ENCODE data around the gene FNBP1L.

FNBP1L gene

GRCh38 chr1:93436496-93436895 is 11.4 kb upstream of the FNBP1L start:
- DNase-seq (ENCODE audit: insufficient read length, low spot score) = no peak
- no peak for TF ChIP-seq POLR2A (IDR thresholded peaks at IDR 0.05; ENCODE audit: low read depth, low read length)
- FAIRE-seq = no peak

- DNase-seq (ENCODE audit: insufficient read length, low spot score) (no peak), FAIRE-seq (peak; percentile 60)
- no peak for TF ChIP-seq POLR2A (IDR thresholded peaks at IDR 0.05; ENCODE audit: low read depth, low read length)
These were observed 9.8 kb upstream of the FNBP1L start for GRCh38 chr1:93437976-93438605.

DNA sequence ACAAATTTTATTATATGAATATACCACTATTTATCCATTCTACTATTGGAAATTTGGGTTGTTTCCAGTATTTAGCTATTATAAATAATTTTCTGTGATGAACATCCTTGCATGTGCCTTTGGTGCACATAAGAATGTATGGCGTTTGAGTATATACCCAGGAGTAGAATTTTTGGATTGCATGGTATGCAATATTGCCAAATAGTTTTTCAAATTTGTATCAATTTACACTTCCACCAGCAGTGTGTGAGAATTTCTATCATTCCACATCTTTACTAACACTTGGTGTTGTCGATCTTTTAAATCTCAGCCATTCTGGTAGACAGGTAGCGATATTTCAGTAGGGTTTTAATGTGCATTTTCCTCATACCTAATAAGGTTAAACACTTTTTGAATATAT is 9.2 kb upstream of the FNBP1L start:
- FAIRE-seq (no peak), DNase-seq (ENCODE audit: insufficient read length, low spot score) (no peak)
- TF ChIP-seq POLR2A (IDR thresholded peaks at IDR 0.05; ENCODE audit: low read depth, low read length) = no peak

GRCh38 chr1:93440272-93440671 is 7.6 kb upstream of the FNBP1L start:
- no peak for TF ChIP-seq POLR2A (IDR thresholded peaks at IDR 0.05; ENCODE audit: low read depth, low read length)
- FAIRE-seq (no peak), DNase-seq (ENCODE audit: insufficient read length, low spot score) (no peak)

- DNase-seq (ENCODE audit: insufficient read length, low spot score) (no peak), FAIRE-seq (no peak)
- no peak for TF ChIP-seq POLR2A (IDR thresholded peaks at IDR 0.05; ENCODE audit: low read depth, low read length)
These were observed 7.2 kb upstream of the FNBP1L start for GRCh38 chr1:93440706-93441105.

- DNase-seq (ENCODE audit: insufficient read length, low spot score) (no peak), FAIRE-seq (no peak)
- TF ChIP-seq POLR2A (IDR thresholded peaks at IDR 0.05; ENCODE audit: low read depth, low read length) = no peak
These were observed 6.3 kb upstream of the FNBP1L start for GRCh38 chr1:93441589-93441988.

- DNase-seq (ENCODE audit: insufficient read length, low spot score) (no peak), FAIRE-seq (no peak)
- TF ChIP-seq POLR2A (IDR thresholded peaks at IDR 0.05; ENCODE audit: low read depth, low read length) = no peak
These were observed 5.8 kb upstream of the FNBP1L start for GRCh38 chr1:93442008-93442666.

DNA sequence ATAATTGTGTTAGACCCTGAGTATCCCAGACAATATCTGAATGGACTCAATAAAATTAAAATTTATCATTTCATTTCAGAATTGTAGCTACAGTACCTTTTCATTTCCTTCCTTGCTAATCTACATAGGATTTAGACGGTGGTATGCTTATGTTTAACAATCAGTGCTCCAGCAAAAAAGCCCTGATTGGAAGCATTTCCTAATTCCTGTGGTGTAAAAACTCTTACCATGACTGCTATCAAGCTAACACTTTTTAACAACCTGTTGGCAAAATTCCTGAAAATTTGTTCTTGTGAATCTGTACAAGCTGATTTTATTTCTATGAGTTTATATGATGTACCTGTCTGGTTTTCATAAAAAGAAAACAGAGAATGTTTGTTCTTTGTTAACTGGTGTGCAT is 5.2 kb upstream of the FNBP1L start:
- TF ChIP-seq POLR2A (IDR thresholded peaks at IDR 0.05; ENCODE audit: low read depth, low read length) = no peak
- no peak for DNase-seq (ENCODE audit: insufficient read length, low spot score)
- FAIRE-seq = no peak

DNA sequence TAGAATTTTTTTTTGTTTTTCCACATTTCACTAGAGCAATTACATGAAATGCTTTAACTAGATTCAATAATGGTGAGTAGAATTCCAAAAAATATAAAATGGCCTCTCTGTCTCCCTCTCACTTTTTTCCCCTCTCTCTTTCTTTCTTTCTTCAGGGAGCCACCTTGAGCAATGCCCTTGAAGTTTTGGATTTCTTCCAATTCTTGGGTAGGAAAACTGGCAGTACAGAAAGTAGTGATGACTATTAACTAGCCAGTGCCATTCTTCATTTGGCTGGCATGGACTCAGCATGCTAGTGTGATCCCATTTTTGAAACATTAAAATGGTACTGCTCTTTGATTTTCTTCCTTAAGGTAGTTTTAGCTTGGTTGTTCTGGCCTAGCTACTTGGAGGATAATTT is 4.5 kb upstream of the FNBP1L start:
- DNase-seq (ENCODE audit: insufficient read length, low spot score) (no peak), FAIRE-seq (peak; percentile 30)
- no peak for TF ChIP-seq POLR2A (IDR thresholded peaks at IDR 0.05; ENCODE audit: low read depth, low read length)

DNA sequence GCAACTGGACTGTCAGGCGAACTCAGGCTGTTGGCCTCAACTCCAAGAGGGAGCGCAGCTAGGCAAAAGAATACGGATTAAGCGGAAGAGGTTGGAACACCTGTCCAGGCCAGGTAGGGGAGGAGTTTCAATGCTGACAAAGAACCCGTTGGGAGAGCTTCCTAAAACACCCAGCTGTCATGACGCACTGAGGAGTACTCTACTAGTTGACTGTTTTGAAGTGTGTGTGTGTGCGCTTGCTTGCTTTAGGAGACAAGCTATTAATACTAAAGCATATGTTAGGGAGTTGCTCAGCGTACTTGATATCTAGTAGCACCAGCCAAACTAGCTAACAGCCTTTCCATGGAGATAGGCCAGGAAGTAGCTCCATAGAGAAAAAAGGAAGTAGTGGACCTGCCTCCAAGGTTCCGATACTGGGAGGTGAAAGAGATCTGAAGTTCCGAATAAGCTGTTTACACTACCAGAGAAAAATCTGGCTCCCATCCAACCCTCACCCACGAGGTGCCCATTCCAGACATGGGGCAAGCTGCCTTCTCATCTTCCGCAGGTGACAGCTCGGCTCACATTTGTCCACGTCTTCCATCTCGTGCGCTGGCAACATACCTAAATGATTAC is 974 bp upstream of the FNBP1L start:
- FAIRE-seq = no peak
- no peak for DNase-seq (ENCODE audit: insufficient read length, low spot score)
- no peak for TF ChIP-seq POLR2A (IDR thresholded peaks at IDR 0.05; ENCODE audit: low read depth, low read length)

DNA sequence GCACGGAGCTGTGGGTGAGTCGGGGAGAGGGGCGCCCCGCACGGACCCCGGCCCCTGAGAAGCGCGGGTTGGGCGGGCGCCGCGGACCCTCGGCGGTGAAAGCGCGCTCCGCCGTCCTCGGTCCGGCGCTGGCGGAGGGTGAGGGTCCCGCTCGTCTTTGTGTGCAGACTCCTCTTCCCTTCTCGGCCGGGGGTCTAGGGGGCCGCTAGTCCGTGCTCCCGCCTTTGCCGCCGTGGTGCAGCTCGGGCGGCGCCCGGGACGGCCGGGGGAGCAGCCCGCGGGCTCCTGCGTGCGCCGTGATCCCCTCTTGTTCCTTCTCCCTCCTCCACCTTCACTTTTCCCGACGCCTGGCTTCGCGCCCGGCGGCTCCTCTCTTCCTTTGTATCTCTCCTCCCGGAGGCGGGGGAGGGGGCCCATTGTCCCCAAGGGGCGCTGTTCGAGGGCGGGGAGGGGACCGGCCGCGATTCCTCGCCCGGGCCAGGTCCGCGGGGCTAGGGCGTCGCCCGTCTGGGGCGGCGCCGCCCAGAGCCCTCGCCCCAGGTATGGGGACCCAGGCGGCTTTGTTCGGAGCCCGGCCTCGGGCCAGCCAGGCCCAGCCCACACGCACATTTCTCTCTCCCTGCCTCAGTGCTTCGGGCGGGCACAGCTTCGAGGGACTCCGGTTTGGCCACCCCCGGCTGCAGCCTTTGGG is 519 bp downstream of the FNBP1L start:
- no peak for TF ChIP-seq POLR2A (IDR thresholded peaks at IDR 0.05; ENCODE audit: low read depth, low read length)
- FAIRE-seq (no peak), DNase-seq (ENCODE audit: insufficient read length, low spot score) (peak; percentile 36)

GRCh38 chr1:93448983-93449804 is 1.3 kb downstream of the FNBP1L start:
- DNase-seq (ENCODE audit: insufficient read length, low spot score) = no peak
- FAIRE-seq = peak; percentile 80
- TF ChIP-seq POLR2A (IDR thresholded peaks at IDR 0.05; ENCODE audit: low read depth, low read length) = no peak

GRCh38 chr1:93450321-93450720 is 2.4 kb downstream of the FNBP1L start:
- DNase-seq (ENCODE audit: insufficient read length, low spot score) = no peak
- no peak for FAIRE-seq
- no peak for TF ChIP-seq POLR2A (IDR thresholded peaks at IDR 0.05; ENCODE audit: low read depth, low read length)

DNA sequence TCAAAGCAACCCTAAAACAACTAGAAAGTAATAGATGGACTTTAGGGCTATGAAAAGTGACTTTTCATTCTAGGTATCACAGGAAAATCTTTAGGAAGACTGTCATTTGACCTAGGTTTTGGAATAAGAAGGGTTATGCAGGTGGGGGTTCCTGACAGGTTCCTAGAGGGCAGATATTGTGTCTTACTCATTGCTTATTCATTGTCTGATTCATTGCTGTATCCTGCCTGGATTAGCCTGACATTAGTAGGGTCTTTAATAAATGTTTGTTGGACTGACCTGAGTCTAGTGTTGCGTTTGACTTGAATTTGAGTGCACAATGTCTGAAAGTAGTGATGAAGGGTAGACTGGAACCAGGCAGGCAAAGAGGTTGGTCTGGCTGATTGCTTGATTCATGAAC is 6.0 kb downstream of the FNBP1L start:
- FAIRE-seq (peak; percentile 95), DNase-seq (ENCODE audit: insufficient read length, low spot score) (no peak)
- TF ChIP-seq POLR2A (IDR thresholded peaks at IDR 0.05; ENCODE audit: low read depth, low read length) = no peak

Data from H54 (cell line).